ENCODE data around the gene SINHCAF.
"Not testable (repeated sequence)": the region's sequence is repeated elsewhere in the genome, so short reads cannot be mapped to it uniquely, and the experiment has no call there.

SINHCAF gene

DNA sequence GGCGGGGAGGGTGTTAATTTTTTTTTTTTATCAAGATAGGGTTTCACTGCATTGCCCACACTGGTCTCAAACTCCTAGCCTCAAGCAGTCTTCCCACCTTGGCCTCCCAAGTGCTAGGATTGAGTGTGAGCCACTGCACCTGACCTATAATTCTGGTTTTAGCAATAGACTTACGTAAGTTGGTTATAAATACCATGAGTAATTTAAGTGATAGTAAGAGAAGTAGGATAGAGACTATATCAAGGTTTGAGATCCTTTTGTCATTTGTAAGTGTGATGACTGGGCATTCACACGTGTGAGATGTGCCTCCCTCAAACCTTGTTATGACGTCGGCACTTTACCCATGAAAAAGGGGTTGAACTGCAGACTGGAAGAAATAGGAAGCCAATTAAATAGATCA is 22.5 kb downstream of the SINHCAF start:
- DNase-seq = no peak

DNA sequence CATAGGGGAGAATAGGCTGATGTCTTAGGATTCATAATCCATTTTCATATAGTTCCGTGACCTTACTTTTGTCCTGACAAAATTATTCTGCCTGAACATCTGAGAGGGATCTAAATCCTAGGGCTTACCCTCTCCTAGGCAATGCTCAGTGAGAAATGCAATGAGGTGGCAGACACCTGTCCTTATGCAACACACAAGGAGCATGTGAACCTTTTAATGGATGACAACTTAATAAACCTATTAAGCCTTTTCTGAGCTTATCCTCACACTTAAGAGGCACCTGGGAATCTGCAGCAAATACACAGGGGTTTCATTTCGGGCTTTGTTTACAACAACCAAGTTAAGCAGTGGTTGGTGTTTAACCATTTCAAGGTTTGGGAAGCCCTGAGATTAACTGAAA is 24.6 kb downstream of the SINHCAF start:
- no peak for DNase-seq

DNA sequence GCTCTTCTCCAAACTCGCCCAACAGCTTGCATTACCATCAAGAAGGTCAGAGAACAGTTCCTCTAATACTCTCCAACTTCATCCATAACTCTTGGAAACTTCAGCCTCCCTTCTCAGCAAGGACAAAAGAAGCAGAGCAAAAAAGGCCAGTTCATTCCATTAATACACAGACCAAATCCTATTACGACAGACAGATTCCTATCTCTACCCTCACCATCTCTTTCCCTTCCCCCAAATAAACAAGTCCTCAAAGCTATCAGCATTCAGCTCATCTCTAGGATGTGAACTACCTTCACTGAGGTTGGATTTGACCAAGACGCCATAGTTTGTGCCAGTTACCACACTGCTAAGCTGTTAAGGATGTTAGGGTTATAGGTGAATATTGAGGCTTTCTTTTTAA is 25.2 kb downstream of the SINHCAF start:
- DNase-seq = no peak

DNA sequence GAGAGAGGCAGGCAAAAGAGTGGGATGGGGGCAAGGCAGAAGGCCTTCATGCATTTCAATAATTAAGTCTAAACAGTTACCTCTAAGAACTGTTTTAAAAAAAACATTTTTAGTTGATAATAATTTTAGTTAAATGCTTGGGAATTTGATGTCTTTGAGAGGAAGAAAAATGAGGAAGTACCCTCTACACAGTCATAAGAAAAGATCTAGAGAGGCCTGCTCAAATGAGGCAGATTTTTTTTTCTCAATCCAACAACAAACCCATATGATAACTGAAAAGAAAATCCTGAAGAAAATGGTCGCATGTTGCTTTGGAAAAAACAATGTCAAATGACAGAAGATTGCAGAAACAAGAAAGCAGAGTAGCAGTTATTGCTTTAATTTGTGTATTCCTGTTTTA is 25.6 kb downstream of the SINHCAF start:
- no peak for DNase-seq

DNA sequence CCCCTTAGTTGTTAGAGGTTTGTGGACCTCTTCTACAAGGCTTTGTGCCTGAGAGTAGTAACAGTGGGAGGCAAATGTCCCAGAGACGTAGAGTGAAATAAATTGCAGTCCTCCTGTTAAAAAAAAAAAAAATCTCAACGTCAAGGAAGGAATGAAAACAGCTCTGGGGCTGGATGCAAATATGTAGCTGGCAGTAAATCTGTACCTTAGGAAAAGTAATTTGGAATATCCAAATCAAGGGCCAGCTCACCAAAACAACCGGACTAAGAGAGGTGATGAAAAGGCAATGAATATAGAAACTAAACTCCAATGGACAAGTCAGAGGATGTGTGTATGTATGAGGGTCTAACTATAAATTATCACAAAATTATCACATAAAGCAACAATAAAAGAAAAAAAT is 27.0 kb downstream of the SINHCAF start:
- DNase-seq = no peak

DNA sequence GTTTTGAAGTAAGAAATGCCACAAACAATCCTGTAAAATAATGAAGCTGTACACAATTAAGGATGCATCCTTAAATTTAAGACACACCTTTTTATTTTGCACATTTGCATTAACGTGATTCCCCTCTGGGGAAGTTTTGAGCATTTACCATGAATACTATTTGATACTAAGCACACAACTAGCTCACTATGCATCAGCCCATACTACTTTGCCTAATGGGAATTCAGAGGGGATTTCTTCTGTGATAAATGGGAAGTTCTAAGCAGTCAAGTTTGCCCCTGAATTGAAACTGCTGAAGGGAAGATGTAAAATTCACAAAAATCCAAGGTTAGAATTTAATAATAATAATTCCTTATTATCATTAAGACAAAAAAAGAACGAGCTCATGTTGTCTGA is 27.4 kb downstream of the SINHCAF start:
- DNase-seq = no peak

DNA sequence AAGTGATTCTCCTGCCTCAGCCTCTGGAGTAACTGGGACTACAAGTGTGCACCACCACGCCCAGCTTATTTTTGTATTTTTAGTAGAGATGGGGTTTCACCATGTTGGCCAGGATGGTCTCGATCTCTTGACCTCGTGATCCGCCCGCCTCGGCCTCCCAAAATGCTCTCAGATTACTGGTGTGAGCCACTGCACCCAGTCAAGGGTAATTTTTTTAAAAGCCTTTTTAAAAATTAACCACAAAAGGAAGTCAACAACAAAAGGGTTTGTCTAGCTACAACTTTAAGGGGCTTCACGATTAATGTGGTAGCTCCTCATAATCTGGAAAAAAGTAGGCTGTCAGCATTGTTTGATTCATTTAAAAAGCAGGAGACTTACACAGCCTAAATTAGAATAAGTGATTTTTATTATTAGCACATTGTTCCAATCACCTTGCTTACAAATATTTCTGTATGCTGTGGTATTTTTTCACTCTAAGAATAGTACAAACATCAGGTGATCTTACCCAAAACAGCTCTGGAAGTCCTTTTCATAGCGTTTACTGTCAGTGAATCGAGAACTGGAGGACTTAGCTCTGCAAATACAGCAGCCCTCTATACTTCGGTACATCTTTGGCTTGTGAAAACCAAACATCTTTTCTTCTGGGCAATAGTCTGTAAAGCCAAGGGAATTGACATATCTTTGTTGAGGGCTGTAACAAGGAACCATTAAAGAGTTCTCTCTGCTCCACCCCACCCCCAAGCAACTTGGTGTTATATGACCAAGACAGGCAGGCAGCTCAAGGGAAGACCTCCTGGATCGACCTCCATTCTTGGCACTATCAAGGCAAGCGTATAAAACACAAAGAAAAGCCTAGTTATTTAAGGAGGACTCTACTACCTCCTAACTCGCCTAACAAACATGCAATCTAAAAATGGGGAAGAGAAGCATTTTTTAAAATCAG is 28.1 kb downstream of the SINHCAF start:
- no peak for DNase-seq

DNA sequence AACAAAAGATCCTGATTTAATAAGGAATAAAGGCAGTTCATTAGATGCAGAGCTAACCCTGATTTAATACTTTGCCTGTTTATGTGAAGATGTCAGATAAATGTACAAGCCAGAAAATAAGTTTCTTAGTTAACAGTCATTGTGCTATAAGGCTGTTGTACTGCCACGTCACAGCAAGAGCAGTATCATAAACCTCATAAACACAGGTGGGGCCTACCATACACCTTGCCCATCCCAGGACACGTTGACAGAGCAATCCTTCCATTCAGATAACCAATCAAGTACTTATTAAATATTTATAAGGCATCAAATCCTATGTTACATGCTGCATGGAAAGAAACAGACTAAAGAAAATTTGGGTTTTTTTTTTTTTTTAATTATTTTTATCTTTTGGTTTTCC is 36.5 kb downstream of the SINHCAF start:
- DNase-seq = no peak

DNA sequence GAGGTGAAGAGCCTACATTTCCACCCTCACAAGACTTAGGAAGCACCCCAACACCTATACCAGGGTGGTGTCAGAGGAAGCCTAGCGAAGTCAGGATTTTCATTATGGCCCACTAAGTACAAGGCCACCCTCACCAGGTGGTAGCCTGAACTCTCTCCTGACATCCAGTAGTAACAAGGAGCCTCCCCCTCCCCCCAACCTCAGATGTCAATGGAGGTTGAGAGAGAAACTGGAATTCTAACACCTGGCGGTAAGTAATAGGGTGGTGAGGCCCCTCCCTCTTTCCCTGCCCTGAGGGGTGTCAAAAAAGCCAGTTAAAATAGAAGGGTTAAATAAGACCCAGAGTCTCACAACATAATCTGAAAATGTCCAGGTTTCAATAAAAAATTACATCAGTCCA is 37.6 kb downstream of the SINHCAF start:
- DNase-seq = no peak

DNA sequence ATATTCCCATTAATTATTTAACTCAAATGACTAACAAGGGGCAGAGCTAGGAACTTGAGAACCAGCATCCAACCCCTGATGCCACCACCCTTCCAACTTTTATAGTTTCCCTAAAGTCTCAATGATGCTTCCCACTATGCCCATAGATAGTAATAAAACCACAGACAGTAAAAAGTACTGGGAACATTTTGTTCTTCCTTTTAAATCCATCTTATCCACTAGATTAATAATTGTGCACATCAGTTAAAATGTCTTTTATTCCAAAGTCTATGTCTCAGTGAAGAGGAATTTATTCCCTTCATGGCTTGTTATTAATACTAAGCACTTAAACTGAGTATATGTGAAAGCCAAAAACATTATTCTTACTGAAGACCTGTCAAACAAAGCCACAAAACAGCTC is 45.8 kb downstream of the SINHCAF start:
- DNase-seq = no peak

DNA sequence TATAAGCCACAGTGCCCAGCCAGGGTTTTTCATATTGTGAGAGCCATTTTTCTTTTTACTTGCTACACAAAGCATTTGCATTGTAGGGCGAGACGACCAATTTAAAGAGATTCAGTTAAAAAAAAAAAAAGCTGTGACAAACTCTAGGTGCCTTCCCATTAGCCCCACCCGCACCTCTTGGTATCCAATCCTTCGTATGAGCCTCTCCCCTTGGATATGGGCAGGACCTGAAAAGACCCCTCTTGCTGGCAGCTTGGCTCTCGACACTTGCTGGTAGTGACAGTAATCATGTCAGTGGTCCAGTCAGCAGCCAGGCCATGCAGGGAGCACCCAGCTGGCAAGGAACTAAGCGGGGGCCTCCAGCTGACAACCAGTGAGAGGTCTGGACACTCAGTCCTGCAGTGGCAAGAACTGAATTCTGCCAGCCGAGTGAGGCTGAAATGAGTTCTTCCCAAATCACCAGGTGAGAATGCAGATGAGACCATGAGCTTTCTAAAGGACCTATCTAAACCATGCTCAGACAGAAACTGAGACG is 46.5 kb downstream of the SINHCAF start:
- no peak for DNase-seq

DNA sequence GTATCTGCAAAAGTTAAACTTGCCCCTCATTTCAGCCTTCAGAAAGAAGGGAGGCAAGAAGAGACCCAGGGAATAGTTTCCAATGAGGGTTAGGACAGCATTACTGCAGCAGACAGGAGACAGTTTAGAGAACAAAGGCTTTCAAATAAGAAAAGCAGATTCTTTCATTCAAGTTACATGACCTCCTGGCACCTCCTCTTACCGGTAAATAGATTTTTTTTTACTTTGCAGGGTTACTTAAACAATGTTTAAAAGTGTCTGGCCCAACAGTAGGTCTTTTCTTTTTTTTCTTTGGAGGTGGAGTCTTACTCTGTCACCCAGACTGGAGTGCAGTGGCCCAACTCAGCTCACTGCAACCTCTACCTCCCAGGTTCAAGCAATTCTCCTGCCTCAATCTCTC is 47.1 kb downstream of the SINHCAF start:
- no peak for DNase-seq

DNA sequence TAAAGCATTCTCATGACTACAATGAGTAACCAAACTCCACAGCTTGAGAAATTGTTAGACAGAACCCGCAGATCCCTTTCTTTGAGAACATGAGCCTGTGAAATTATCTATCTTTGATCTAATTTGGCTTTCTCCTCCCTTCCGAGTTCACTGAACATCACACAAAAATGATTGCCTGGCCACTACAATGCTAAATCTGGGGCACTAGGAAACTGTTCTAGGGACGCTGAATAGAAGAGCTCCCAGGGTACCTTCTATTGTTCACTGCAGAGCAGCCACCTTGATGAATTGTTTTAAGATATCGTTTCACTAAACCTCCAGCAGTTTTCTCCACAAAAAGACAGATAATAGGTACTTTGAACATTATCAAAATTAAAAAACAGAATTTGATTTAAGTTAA is 47.5 kb downstream of the SINHCAF start:
- no peak for DNase-seq

DNA sequence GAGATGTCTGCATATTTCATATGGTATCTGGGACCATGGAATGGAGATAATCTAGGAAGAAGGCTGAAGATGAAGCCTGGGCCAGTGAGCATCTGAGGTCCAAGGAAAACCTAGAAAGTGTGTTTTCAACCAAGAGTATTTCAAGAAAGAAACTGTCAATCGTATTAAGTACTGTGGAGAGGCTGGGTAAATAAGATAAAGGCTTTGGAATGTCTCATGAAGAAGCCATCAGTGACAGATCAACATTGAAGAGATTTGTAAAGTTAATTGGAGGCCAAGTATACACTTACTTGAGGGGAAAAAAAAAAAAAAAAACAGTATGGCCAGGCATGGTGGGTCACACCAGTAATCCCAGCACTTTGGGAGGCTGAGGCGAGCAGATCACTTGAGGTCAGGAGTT is 48.9 kb downstream of the SINHCAF start:
- DNase-seq = no peak

DNA sequence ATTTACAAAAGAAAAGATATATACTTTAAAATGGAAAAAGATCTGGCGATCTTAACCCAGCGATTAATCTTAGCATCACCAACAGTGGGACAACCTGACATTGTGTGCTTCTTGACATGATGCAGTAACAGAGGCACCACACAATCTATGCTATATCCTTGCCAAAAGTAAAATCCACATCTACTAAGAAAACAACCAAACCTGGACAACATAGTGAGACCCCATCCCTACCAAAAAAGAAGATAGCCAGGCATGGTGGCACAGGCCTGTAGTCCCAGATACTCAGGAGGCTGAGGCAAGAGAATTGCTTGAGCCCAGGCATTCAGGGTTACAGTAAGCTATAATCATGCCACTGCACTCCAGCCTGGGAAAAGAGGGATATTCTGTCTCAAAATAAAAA is 50.5 kb downstream of the SINHCAF start:
- DNase-seq = no peak

DNA sequence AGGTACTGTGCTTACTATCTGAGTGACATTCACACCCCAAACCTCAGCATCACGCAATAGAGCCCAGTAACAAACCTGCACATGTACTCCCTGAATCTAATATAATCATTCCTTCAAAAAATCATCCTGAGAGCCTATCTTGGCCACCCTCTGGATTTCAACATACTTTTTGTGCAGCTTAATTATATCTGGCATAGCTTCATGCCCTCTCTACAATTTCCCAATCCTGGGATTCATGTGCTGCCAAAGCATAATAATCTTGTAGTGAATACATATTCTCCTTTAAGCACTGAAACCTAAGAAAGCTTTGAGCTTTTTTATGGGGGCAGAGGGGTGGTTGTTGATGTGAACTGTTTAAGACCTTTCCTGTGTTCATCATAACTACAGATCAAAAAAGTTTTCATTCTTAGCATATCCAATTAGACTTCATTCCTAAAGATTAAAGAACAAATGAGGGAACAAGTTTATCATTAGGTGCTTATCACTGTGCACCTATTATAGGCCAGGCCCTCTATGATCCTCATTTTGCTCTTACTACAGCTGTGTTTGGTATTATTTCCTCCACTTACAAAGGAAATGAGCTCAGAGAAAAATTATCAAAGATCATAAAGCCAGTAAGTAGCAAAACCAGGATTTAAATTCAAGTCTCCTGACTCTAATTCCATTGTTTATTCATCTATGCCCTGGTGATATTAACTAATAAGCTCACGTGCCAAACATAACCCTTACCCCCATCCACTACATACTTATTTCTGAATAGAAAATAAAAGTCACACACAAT is 51.2 kb downstream of the SINHCAF start:
- no peak for DNase-seq

DNA sequence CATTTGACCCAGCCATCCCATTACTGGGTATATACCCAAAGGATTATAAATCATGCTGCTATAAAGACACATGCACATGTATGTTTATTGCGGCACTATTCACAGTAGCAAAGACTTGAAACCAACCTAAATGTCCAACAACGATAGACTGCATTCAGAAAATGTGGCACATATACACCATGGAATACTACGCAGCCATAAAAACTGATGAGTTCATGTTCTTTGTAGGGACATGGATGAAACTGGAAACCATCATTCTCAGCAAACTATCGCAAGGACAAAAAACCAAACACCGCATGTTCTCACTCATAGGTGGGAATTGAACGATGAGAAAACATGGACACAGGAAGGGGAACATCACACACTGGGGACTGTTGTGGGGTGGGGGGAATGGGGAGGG is 52.2 kb downstream of the SINHCAF start:
- not testable (repeated sequence) for DNase-seq

DNA sequence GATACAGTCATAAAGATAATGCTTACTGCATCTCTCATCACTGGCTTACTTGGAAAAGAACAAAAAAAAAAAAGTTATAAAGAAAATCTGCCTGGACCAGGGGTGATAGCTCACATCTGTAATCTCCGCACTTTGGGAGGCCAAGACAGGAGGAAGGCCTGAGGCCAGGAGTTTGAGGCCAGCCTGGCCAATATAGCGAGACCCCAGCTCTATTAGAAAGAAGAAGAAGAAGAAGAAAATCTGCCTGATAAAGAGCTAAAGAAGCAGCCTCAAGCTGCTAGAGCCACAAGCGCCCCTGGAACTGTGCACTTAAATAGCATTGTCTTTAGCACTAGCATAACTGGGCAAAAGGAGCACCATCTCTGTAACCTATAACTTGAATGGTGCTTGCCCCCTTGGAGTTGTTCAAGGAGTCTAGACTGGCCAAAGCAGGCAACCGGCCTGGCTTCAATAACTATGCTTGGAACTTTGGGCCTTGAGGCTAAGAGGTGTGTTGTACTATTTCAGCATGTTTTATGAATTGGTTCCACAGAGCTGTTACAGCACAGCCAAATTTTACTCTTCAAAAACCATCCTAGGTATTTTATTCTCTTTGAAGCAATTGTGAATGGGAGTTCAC is 53.2 kb downstream of the SINHCAF start:
- no peak for DNase-seq

DNA sequence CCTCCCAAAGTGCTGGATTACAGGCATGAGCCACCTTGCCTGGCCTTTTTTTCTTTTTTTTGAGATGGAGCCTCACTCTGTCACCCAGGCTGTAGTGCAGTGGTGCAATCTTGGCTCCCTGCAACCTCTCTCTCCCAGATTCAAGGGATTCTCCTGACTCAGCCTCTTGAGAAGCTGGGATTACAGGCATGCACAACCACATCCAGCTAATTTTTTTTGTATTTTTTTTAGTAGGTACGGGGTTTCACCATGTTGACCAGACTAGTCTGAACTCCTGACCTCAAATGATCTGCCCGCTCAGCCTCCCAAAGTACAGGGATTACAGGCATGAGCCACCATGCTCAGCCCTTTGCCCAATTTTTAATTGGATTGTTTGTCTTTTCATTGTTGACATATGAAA is 58.0 kb downstream of the SINHCAF start:
- DNase-seq = no peak

DNA sequence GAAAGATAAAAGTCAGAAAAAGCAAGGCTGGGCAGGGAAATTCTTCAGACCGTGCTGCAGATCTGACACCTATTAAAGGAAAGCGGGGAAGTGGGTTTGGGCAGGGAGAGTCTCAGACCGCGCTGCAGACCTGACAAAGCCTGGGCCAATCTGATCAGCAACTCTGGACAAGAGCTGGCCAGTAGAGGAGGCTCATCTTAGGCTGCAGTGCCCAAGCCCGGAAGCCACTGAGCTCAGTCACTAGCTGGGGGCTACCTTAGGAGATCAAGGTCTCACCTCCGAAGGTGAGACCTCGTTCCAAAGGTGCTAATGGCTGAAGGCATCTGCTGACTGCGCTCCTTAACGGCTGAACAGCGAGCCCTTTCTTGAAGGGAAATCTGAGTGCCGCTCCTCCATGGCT is 60.2 kb downstream of the SINHCAF start:
- DNase-seq = no peak

DNA sequence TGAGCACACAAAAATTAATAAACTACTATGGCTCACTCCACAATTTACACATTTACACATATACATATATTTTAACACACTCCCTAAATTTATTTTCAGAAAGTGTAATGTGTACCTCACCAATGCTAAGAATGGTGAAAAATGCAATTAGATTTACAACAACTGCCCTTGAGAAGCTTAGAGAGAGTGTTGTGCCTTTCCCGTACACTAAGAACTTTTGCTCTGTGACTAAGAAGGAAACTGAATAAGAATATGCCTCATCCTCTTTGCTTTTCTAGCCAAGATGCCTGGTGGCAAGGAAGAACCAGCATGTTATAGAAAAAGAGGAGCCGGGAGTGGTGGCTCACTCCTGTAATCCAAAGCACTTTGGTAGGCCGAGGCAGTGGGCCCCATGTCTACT is 62.3 kb downstream of the SINHCAF start:
- no peak for DNase-seq

DNA sequence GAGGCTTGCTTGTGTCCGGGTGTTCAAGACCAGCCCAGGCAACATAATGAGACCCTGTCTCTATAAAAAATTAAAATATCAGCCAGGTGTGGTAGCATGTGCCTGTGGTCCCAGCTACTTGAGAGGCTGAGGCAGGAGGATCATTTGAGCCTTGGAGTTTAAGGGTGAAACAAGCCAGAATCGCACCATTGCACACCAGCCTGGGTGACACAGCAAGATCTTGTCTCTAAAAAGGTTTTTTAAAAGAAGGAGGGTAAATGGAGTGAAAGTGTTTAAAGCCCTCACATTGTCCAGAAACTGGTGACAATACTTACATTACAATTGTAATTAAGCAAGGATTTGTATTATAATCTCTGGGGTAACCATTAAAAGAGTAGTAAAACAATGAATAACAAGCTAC is 64.2 kb downstream of the SINHCAF start:
- no peak for DNase-seq

DNA sequence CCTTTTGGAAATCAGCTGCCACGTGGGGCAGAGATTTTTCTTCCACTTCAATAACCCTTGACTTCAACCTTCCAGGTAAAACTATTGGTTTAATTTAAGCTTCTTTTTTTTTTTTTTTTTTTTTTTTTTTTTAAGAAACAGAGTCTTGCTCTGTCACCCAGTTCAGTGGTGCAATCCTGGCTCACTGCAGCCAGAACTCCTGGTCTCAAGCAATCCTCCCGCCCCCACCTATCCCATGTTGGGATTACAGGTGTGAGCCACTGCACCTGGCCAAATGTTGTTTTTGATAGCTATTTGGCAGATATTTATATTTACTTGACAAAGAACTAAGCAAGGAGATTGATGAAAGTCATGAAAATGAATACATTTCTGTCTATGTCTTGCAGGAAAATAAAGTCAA is 65.1 kb downstream of the SINHCAF start:
- DNase-seq = no peak

Data from femur (tissue), 1 donor.